ENCODE results near the gene ABLIM1.

DNA sequence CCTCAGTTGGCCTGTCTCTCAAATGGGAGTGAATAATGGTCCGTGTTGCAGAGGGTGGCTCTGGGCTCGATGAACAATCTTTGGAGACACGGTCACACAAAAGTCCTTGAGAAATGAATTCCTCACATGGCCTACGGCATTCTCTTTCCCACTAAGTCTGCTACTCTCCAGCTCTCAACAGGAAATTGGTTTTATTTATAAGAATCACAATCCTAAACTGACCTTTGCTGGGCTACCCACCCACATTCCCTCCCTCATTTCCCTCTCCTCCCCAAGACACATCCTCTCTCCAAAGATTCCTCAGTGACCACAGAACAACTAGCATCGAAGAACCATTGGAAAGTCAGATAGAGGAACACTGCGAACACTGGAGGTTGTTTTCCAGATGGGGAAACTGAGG, 258.5 kb downstream of the ABLIM1 start:
- TF ChIP-seq RAD21 (IDR thresholded peaks at IDR 0.05; ENCODE audit: low read depth): no peak
- TF ChIP-seq YY1 (IDR thresholded peaks at IDR 0.05; ENCODE audit: low read depth): no peak

Data from Ishikawa (cell line).